Psoas muscle (tissue), 8 donors: Measurements from ENCODE around the gene DBNDD1. TPM values are rescaled to one million over a fixed set of nuclear protein-coding genes. Genes with fewer than 3 reads are reported as not detected.
A peak's percentile ranks its signal among the peaks of the same experiment; 100 is the strongest.

Experiments used
- ATAC-seq, 4 donors: fragments of 200-7000 bp; cut with Tn5 transposase; one replicate each; pipeline ENCODE4 v1.9.1; 2020; ENCODE audit warnings: moderate library complexity in 3 of 4, mild to moderate bottlenecking in 2 of 4
- DNase-seq, 2 donors: peaks; one replicate each; pipeline ENCODE4 v3.0.0-alpha.2; 2020
- H3K27ac ChIP-seq: fragments of 200-600 bp; one replicate; pipeline ENCODE4 v1.8.0; 2022
- H3K27me3 ChIP-seq, 3 donors: fragments of 200-600 bp in 1 of 3; one replicate each; pipeline versions ENCODE4 v1.6.1 to v1.8.0; 2013 to 2022; ENCODE audit warnings: low read length in 2 of 3, mild to moderate bottlenecking in 2 of 3, moderate library complexity in 1 of 3; ENCODE audit not compliant: insufficient read depth in 3 of 3
- H3K36me3 ChIP-seq, 2 donors: fragments of 200-600 bp in 1 of 2; one replicate each; pipeline versions ENCODE4 v1.6.1 to v1.8.0; 2013 to 2022; ENCODE audit warnings: low read depth in 1 of 2, mild to moderate bottlenecking in 1 of 2, moderate library complexity in 1 of 2; ENCODE audit not compliant: insufficient read depth in 1 of 2
- H3K4me1 ChIP-seq: fragments of 200-600 bp; one replicate; pipeline ENCODE4 v1.8.0; 2022
- H3K4me3 ChIP-seq: fragments of 200-600 bp; one replicate; pipeline ENCODE4 v1.8.0; 2022; ENCODE audit warnings: mild to moderate bottlenecking
- H3K9me3 ChIP-seq: fragments of 200-600 bp; one replicate; pipeline ENCODE4 v1.8.0; 2022
- CTCF ChIP-seq: fragments of 200-600 bp; IDR thresholded peaks from one replicate; pipeline ENCODE4 v1.8.0; 2022; ENCODE audit warnings: antibody characterized with exemption
- WGBS, 3 donors: extraction: QIAGEN DNeasy Blood & Tissue Kit; methylation state at CpG; one replicate each; pipeline versions ENCODE4 v1.1.6 to v1.1.7; 2013; 5-methylcytosine and 5-hydroxymethylcytosine counted together
- intact Hi-C, 2 donors: fragments of 100-400 bp; cut with DNase I; formaldehyde crosslinking; loops; one replicate each; pipeline versions ENCODE4 v1.11.0 to v1.14.2; 2022
- polyA plus RNA-seq, 3 donors: library from polyadenylated mRNA; stranded (reverse); fragments of 200-250 nt; gene quantifications; one replicate each; pipeline ENCODE4 v1.2.3, GENCODE V29; 2013
- total RNA-seq, 4 donors: library from RNA; stranded (reverse); fragmentation: NEBNext Ultra II Directional in 2 of 4; extraction: Animal tissue kit (Norgen Biotek cat#: 25700) in 2 of 4; gene quantifications; one replicate each; pipeline versions ENCODE4 v1.2.1 to v1.2.4, GENCODE V29; 2021 to 2023
- donor health status: healthy with polysubstance abuse.
- donor health status: DM: no; HTN: no; CAD: no; lungs with moderate emphysema.
- donor health status: Bipolar disorder and iron deficiency.
- donor health status: healthy.
- donor health status: DM: yes; HTN: yes; CAD: no.
- donor health status: DM: no; HTN: no; CAD: no.
- donor health status: DM: no; HTN: no; CAD: no.
- donor health status: DM: yes; HTN: yes; CAD: no.

Gene DBNDD1
- total and polyA plus RNA-seq, 7 donors: 14.1 to 37.8 (median 20.2) TPM

GRCh38 chr16:90015586-90016338 lies 3.5 kb downstream of the DBNDD1 start:
- H3K4me1 ChIP-seq: peaks cover 40% of the 10 kb centered on the region
- H3K4me3 ChIP-seq: no peak overlapping the region
- intact Hi-C loops: no loop called here
- TF ChIP-seq CTCF: no peak
- no peak overlapping the region for H3K27ac ChIP-seq
- no peaks in the 10 kb centered on the region for H3K36me3 ChIP-seq
- 77 to 86% (median 77%) methylated on average over 19 of the region's 19 CpGs for WGBS, 3 donors
- H3K9me3 ChIP-seq: no peaks in the 10 kb centered on the region
- H3K27me3 ChIP-seq: no peaks in the 10 kb centered on the region
- ATAC-seq (no peak), DNase-seq (no peak)

- H3K36me3 ChIP-seq: no peaks in the 10 kb centered on the region
- no peak overlapping the region for H3K4me3 ChIP-seq
- ATAC-seq: no peak
- no peak for DNase-seq
- H3K9me3 ChIP-seq: no peaks in the 10 kb centered on the region
- WGBS, 3 donors: 73 to 75% (median 74%) methylated on average over 12 to 13 of the region's 13 CpGs
- H3K27me3 ChIP-seq: no peaks in the 10 kb centered on the region
- H3K4me1 ChIP-seq: peaks cover 31% of the 10 kb centered on the region
- H3K27ac ChIP-seq: no peak overlapping the region
- intact Hi-C loops: no loop called here
- no peak for TF ChIP-seq CTCF
Observed at GRCh38 chr16:90012991-90013745, 6.1 kb downstream of the DBNDD1 start.

GRCh38 chr16:90011908-90012501 lies 7.3 kb downstream of the DBNDD1 start:
- Histone ChIP-seq H3K4me3 (no peak overlapping the region), H3K9me3 (no peaks in the 10 kb centered on the region), H3K27ac (peak overlapping the region; percentile 80), H3K27me3 (no peaks in the 10 kb centered on the region), H3K4me1 (peaks cover 31% of the 10 kb centered on the region), H3K36me3 (no peaks in the 10 kb centered on the region)
- intact Hi-C loops: no loop called here
- WGBS, 3 donors: 71 to 86% (median 74%) methylated on average over 12 of the region's 12 CpGs
- no peak for TF ChIP-seq CTCF
- ATAC-seq (peak; percentile 33 to 52 (median 44)), DNase-seq (no peak)

GRCh38 chr16:90011508-90011819 lies 7.8 kb downstream of the DBNDD1 start:
- WGBS, 3 donors: 16 to 45% (median 30%) methylated on average over 8 to 11 of the region's 11 CpGs
- DNase-seq: peak in 1 of 2 donors; percentile 20
- peak overlapping the region; percentile 80 for H3K27ac ChIP-seq

More at GRCh38 chr16:90011508-90011819, 7.8 kb downstream of the DBNDD1 start:
- intact Hi-C loops: no loop called here
- H3K27me3 ChIP-seq: no peaks in the 10 kb centered on the region
- H3K4me1 ChIP-seq: peaks cover 25% of the 10 kb centered on the region
- ATAC-seq: peak; percentile 67 to 82 (median 77)
- H3K4me3 ChIP-seq: peak overlapping the region; percentile 34
- H3K36me3 ChIP-seq: peaks cover 0 to 2% of the 10 kb centered on the region in 2 donors
- no peaks in the 10 kb centered on the region for H3K9me3 ChIP-seq
- no peak for TF ChIP-seq CTCF
